Gastroesophageal sphincter (tissue), 3 donors: ENCODE measurements around the gene DENND1C.

Source experiments
- EP300 ChIP-seq: sonication (generic); formaldehyde crosslinking; IDR thresholded peaks from one replicate; pipeline ENCODE4 v1.6.1; 2017; ENCODE audit warnings: antibody characterized with exemption, mild to moderate bottlenecking
- POLR2A ChIP-seq, 2 donors: fragments of 450-650 bp; IDR thresholded peaks; one replicate each; pipeline ENCODE4 v1.6.1; 2017; ENCODE audit warnings: antibody characterized with exemption in 2 of 2, mild to moderate bottlenecking in 2 of 2, moderate library complexity in 1 of 2
- TF ChIP-seq, protein P1 (sequence below), 4 experiments: fragments of 200-600 bp in 2 of 4; fragments of 450-650 bp in 2 of 4; sonication (generic) in 1 of 4; IDR thresholded peaks; one replicate each; pipeline ENCODE4 v1.5.1; 2017 to 2019; ENCODE audit warnings: antibody characterized with exemption in 4 of 4, mild to moderate bottlenecking in 2 of 4, moderate library complexity in 2 of 4

DNA sequence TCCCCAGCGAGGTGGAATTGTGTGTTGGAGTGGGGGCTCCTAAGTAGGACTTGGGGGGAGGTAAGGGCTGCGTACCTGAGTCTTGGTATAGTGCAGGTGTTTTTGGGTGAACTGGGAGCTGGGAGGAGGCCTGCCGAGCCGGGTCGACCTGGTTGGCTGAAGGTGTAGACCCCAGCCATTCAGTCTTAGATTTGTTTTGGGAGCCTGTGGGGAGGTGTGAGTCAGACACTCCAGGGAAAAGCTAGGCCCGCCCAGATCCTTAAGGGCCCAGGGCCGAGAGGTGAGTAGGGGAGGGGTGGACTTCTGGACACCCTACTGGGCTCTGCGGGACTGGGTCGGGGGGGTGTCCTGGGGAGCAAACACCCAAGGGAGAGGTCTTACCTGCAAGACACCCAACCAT lies 16.6 kb downstream of the DENND1C start:
- TF ChIP-seq, protein P1, sequence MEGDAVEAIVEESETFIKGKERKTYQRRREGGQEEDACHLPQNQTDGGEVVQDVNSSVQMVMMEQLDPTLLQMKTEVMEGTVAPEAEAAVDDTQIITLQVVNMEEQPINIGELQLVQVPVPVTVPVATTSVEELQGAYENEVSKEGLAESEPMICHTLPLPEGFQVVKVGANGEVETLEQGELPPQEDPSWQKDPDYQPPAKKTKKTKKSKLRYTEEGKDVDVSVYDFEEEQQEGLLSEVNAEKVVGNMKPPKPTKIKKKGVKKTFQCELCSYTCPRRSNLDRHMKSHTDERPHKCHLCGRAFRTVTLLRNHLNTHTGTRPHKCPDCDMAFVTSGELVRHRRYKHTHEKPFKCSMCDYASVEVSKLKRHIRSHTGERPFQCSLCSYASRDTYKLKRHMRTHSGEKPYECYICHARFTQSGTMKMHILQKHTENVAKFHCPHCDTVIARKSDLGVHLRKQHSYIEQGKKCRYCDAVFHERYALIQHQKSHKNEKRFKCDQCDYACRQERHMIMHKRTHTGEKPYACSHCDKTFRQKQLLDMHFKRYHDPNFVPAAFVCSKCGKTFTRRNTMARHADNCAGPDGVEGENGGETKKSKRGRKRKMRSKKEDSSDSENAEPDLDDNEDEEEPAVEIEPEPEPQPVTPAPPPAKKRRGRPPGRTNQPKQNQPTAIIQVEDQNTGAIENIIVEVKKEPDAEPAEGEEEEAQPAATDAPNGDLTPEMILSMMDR (IDR thresholded peaks at IDR 0.05): no peak
- TF ChIP-seq POLR2A (IDR thresholded peaks at IDR 0.05) (no peak), EP300 (no peak)
